HG02870 (cell line): Measurements from ENCODE around the gene CD22.

Experiments
- ATAC-seq: cut with Tn5 transposase; IDR thresholded peaks from one replicate; pipeline ENCODE4 v1.9.1; 2021; ENCODE audit warnings: mild to moderate bottlenecking, moderate library complexity; ENCODE audit not compliant: unreplicated experiment

The CD22 gene

GRCh38 chr19:35295792-35296462 lies 33.1 kb upstream of the CD22 start:
- ATAC-seq = no peak

GRCh38 chr19:35296644-35297514 lies 32.1 kb upstream of the CD22 start:
- no peak for ATAC-seq

GRCh38 chr19:35297515-35297848 lies 31.5 kb upstream of the CD22 start:
- ATAC-seq = no peak

GRCh38 chr19:35297922-35298321 lies 31.1 kb upstream of the CD22 start:
- ATAC-seq = no peak

GRCh38 chr19:35298561-35298972 lies 30.4 kb upstream of the CD22 start:
- no peak for ATAC-seq

GRCh38 chr19:35299523-35300338 lies 29.3 kb upstream of the CD22 start:
- no peak for ATAC-seq

GRCh38 chr19:35300339-35300649 lies 28.7 kb upstream of the CD22 start:
- no peak for ATAC-seq

- ATAC-seq = no peak
Observed at GRCh38 chr19:35301961-35302360, 27.0 kb upstream of the CD22 start.

- ATAC-seq = no peak
Observed at GRCh38 chr19:35302446-35302845, 26.5 kb upstream of the CD22 start.

GRCh38 chr19:35303357-35303915 lies 25.6 kb upstream of the CD22 start:
- ATAC-seq = no peak

GRCh38 chr19:35304036-35304435 lies 25.0 kb upstream of the CD22 start:
- no peak for ATAC-seq

GRCh38 chr19:35305181-35305580 lies 23.8 kb upstream of the CD22 start:
- ATAC-seq = no peak

GRCh38 chr19:35306473-35307246 lies 22.3 kb upstream of the CD22 start:
- ATAC-seq = no peak

- no peak for ATAC-seq
Observed at GRCh38 chr19:35307931-35308330, 21.1 kb upstream of the CD22 start.

- no peak for ATAC-seq
Observed at GRCh38 chr19:35308910-35309309, 20.1 kb upstream of the CD22 start.

- no peak for ATAC-seq
Observed at GRCh38 chr19:35309481-35310279, 19.3 kb upstream of the CD22 start.

GRCh38 chr19:35310331-35310730 lies 18.7 kb upstream of the CD22 start:
- no peak for ATAC-seq

- ATAC-seq = no peak
Observed at GRCh38 chr19:35310811-35311465, 18.0 kb upstream of the CD22 start.

- no peak for ATAC-seq
Observed at GRCh38 chr19:35311901-35312665, 16.9 kb upstream of the CD22 start.
